ENCODE measurements around the gene SGCB.
A peak's percentile ranks its signal among the peaks of the same experiment; 100 is the strongest.

The SGCB gene

DNA sequence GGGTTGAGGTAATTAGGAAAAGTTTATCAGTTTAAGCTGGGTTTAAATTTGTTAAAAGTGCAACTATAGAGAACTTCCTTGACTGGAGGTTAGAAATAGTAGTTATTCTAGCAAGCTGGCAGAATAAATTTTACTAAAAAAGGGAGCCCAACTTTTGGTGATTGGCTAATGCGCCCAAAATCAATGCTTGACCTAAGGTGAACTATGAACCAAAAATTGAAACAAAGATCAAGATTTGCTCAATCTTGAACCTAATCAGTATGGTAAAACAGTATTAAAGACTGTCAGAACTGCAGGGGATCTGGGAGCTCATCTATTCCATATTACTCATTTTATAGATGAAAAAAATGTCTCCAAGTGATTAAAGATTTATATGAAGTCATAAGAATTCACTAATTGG lies 6.9 kb upstream of the SGCB start:
- Histone ChIP-seq H3K4me2 (ENCODE audit: low read depth, low read length, poor library complexity, severe bottlenecking) (no peak overlapping the region), H3K4me3 (ENCODE audit: low read length, poor library complexity, severe bottlenecking) (no peak overlapping the region), H3K79me2 (ENCODE audit: insufficient read depth, low read length) (no peaks in the 10 kb centered on the region), H3F3A (ENCODE audit: low read depth) (no peaks in the 10 kb centered on the region), H3K4me1 (ENCODE audit: insufficient read depth, low read length, poor library complexity, severe bottlenecking) (no peaks in the 10 kb centered on the region), H4K20me1 (ENCODE audit: insufficient read depth, low read length, poor library complexity, severe bottlenecking) (no peaks in the 10 kb centered on the region), H3K9me3 (ENCODE audit: insufficient read depth, low read depth, low read length) (no peaks in the 10 kb centered on the region), H3K9ac (ENCODE audit: low read depth, low read length, poor library complexity, severe bottlenecking) (no peak overlapping the region), H2AFZ (ENCODE audit: low read length) (no peak overlapping the region), H3K27me3 (ENCODE audit: insufficient read depth, low read length, poor library complexity, severe bottlenecking) (no peaks in the 10 kb centered on the region), H3K9me2 (replicated peaks; ENCODE audit: low read depth, low read length) (no peaks in the 10 kb centered on the region), H3K36me3 (ENCODE audit: insufficient read depth, low read length) (no peaks in the 10 kb centered on the region)
- TF ChIP-seq, protein P1, sequence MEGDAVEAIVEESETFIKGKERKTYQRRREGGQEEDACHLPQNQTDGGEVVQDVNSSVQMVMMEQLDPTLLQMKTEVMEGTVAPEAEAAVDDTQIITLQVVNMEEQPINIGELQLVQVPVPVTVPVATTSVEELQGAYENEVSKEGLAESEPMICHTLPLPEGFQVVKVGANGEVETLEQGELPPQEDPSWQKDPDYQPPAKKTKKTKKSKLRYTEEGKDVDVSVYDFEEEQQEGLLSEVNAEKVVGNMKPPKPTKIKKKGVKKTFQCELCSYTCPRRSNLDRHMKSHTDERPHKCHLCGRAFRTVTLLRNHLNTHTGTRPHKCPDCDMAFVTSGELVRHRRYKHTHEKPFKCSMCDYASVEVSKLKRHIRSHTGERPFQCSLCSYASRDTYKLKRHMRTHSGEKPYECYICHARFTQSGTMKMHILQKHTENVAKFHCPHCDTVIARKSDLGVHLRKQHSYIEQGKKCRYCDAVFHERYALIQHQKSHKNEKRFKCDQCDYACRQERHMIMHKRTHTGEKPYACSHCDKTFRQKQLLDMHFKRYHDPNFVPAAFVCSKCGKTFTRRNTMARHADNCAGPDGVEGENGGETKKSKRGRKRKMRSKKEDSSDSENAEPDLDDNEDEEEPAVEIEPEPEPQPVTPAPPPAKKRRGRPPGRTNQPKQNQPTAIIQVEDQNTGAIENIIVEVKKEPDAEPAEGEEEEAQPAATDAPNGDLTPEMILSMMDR (conservative IDR thresholded peaks at IDR 0.05; ENCODE audit: low read length): no peak
- TF ChIP-seq EZH2phosphoT487 (IDR thresholded peaks at IDR 0.05; ENCODE audit: borderline replicate concordance): no peak

DNA sequence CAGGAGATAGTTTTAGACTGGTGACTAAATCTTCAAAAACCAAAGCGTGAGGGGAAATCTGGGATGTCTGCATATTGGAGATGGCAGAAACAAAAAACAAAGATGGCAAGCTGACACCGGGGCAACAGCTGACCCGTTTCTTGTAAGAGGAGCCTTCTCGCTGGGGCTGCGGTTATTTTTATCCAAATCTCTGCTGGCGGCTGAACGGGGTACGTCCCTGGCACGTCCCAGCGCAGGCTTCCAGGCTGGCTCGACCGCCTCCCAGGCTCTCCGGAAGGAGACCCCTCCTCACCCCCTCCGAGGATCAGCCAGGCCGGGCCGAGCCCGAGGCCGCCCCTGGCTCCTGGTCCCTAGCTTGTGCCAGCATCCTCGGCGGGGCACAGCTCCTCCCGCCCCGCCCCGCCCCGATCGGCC lies 403 bp downstream of the SGCB start:
- Histone ChIP-seq H3K4me2 (ENCODE audit: low read depth, low read length, poor library complexity, severe bottlenecking) (peak overlapping the region; percentile 88), H3K9ac (ENCODE audit: low read depth, low read length, poor library complexity, severe bottlenecking) (peak overlapping the region; percentile 54), H3K9me3 (ENCODE audit: insufficient read depth, low read depth, low read length) (no peaks in the 10 kb centered on the region), H3K9me2 (replicated peaks; ENCODE audit: low read depth, low read length) (no peaks in the 10 kb centered on the region), H3K79me2 (ENCODE audit: insufficient read depth, low read length) (peaks cover 12% of the 10 kb centered on the region; the same call in 1 of the 2 replicates), H3K4me1 (ENCODE audit: insufficient read depth, low read length, poor library complexity, severe bottlenecking) (peaks cover 25% of the 10 kb centered on the region), H3K36me3 (ENCODE audit: insufficient read depth, low read length) (no peaks in the 10 kb centered on the region), H4K20me1 (ENCODE audit: insufficient read depth, low read length, poor library complexity, severe bottlenecking) (no peaks in the 10 kb centered on the region), H2AFZ (ENCODE audit: low read length) (peak overlapping the region; percentile 95), H3K27me3 (ENCODE audit: insufficient read depth, low read length, poor library complexity, severe bottlenecking) (no peaks in the 10 kb centered on the region), H3F3A (ENCODE audit: low read depth) (no peaks in the 10 kb centered on the region), H3K4me3 (ENCODE audit: low read length, poor library complexity, severe bottlenecking) (peak overlapping the region; percentile 81)
- TF ChIP-seq, protein P1 (conservative IDR thresholded peaks at IDR 0.05; ENCODE audit: low read length): no peak
- TF ChIP-seq EZH2phosphoT487 (IDR thresholded peaks at IDR 0.05; ENCODE audit: borderline replicate concordance): no peak

DNA sequence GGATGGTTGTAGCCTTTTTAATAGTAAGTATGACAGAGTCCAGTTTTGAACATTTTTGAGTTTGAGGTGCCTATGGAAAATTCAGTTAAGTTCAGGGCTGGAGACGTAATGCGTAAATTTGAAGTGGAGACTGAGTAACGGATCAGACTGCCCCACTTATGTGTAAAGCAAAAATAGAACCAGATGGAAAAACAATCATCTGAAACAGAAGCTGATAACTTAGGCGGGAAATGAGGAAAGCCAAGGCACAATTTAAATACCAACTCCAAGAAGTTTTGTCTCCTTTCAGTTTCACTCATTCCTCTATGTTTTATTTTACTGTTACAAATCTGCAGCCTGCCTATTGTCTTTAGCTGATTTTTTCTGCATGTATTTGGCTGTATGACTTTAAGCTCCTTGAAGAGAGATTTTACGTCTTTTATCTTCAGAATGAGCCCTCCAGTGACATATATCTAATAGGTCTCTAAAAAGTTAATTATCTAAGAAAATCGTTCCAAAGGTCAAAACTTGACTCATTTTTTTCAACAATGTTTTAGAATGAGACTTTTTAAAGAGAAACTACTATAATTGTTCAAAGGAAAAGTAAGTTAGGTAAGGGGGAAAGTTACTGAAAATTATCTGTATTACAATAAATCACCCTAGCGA lies 1.1 kb downstream of the SGCB start:
- no peaks in the 10 kb centered on the region for H3K36me3 ChIP-seq (ENCODE audit: insufficient read depth, low read length)
- TF ChIP-seq, protein P1 (conservative IDR thresholded peaks at IDR 0.05; ENCODE audit: low read length): no peak
- TF ChIP-seq EZH2phosphoT487 (IDR thresholded peaks at IDR 0.05; ENCODE audit: borderline replicate concordance): no peak
- H4K20me1 ChIP-seq (ENCODE audit: insufficient read depth, low read length, poor library complexity, severe bottlenecking): no peaks in the 10 kb centered on the region
- peak overlapping the region; percentile 81 for H3K4me3 ChIP-seq (ENCODE audit: low read length, poor library complexity, severe bottlenecking)
- peak overlapping the region; percentile 54 for H3K9ac ChIP-seq (ENCODE audit: low read depth, low read length, poor library complexity, severe bottlenecking)
- no peaks in the 10 kb centered on the region for H3F3A ChIP-seq (ENCODE audit: low read depth)
- H2AFZ ChIP-seq (ENCODE audit: low read length): peak overlapping the region; percentile 95
- H3K79me2 ChIP-seq (ENCODE audit: insufficient read depth, low read length): peaks cover 12% of the 10 kb centered on the region; the same call in 1 of the 2 replicates
- H3K4me2 ChIP-seq (ENCODE audit: low read depth, low read length, poor library complexity, severe bottlenecking): peak overlapping the region; percentile 88
- H3K4me1 ChIP-seq (ENCODE audit: insufficient read depth, low read length, poor library complexity, severe bottlenecking): peaks cover 25% of the 10 kb centered on the region
- H3K9me3 ChIP-seq (ENCODE audit: insufficient read depth, low read depth, low read length): no peaks in the 10 kb centered on the region
- H3K9me2 ChIP-seq (replicated peaks; ENCODE audit: low read depth, low read length): no peaks in the 10 kb centered on the region
- H3K27me3 ChIP-seq (ENCODE audit: insufficient read depth, low read length, poor library complexity, severe bottlenecking): no peaks in the 10 kb centered on the region

All from Loucy (cell line).